ENCODE results near the gene TNFRSF14.

DNA sequence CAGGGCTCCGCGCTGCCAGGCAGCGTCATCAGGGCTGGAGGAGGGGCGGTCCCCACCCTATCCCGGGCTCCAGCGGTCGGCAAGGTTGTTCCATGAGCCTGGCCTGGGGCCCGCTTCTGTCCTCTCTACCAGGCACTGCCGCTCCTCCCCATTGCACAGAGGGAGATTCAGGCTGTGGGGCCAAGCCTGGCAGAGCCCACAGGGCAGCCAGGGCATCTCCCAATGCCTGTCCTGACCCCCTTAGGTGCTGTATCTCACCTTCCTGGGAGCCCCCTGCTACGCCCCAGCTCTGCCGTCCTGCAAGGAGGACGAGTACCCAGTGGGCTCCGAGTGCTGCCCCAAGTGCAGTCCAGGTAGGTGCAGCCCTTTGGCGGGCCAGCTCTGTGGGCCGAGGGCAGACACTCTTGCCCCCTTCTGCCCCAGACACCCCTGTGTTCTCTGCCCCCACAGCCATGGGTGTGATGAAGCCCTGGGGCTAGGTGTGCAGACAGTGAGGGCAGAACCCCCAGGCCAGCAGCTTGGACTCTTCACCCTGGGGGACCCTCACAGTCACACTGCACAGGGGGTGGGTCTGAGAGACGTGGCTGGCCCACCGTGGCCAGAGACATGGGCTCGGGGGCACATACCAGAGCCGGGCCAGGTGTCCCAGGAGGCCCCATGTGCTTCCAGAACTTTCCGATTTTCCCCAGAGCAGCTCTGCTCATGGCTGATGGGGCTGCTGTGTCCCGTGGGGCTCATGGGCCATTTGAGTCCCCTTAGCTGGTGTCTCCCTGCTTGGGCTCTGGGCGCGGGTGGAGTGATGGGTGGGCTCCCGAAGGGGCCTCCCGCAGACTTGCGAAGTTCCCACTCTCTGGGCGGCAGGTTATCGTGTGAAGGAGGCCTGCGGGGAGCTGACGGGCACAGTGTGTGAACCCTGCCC is 1.6 kb downstream of the TNFRSF14 start:
- TF ChIP-seq CTCF (conservative IDR thresholded peaks at IDR 0.05; ENCODE audit: low read depth, low read length) (no peak), EZH2 (IDR thresholded peaks at IDR 0.05; ENCODE audit: low read length, unreplicated experiment) (no peak)

Measured in PC-3 (cell line).